Central memory CD8-positive, alpha-beta T cell (primary cell): ENCODE results near the gene MRGPRX3.
"Not testable (repeated sequence)": the region's sequence is repeated elsewhere in the genome, so short reads cannot be mapped to it uniquely, and the experiment has no call there.

Source experiments
- ATAC-seq: fragments of 150-1000 bp; cut with Tn5 transposase; replicated peaks from 2 replicates; pipeline ENCODE4 v1.10.0; 2022; ENCODE audit warnings: mild to moderate bottlenecking, moderate FRiP score, moderate number of reproducible peaks; ENCODE audit not compliant: poor library complexity, severe bottlenecking; ENCODE audit errors: extremely low read depth
- DNase-seq, 2 donors: peaks; one replicate each; pipeline ENCODE4 v3.0.0; 2021; ENCODE audit warnings: low spot score in 2 of 2
- H3K27ac Mint-ChIP-seq: one replicate; pipeline ENCODE4 v1.8.0; 2022; ENCODE audit warnings: low read depth, mild to moderate bottlenecking, moderate library complexity, mixed read lengths
- H3K27me3 Mint-ChIP-seq: one replicate; pipeline ENCODE4 v1.8.0; 2022; ENCODE audit warnings: mixed read lengths
- H3K36me3 Mint-ChIP-seq: one replicate; pipeline ENCODE4 v1.8.0; 2022; ENCODE audit warnings: mild to moderate bottlenecking, moderate library complexity, mixed read lengths; ENCODE audit not compliant: insufficient read depth
- H3K4me1 Mint-ChIP-seq: one replicate; pipeline ENCODE4 v1.8.0; 2022; ENCODE audit warnings: mixed read lengths
- H3K4me3 Mint-ChIP-seq: one replicate; pipeline ENCODE4 v1.8.0; 2022; ENCODE audit warnings: mild to moderate bottlenecking, moderate library complexity, mixed read lengths
- H3K9me3 Mint-ChIP-seq: one replicate; pipeline ENCODE4 v1.8.0; 2022; ENCODE audit warnings: mixed read lengths

Gene MRGPRX3

GRCh38 chr11:18121331-18121828 lies 11.0 kb upstream of the MRGPRX3 start:
- DNase-seq, H3K4me3 Mint-ChIP-seq, H3K9me3 Mint-ChIP-seq, H3K27ac Mint-ChIP-seq, H3K4me1 Mint-ChIP-seq, ATAC-seq, H3K36me3 Mint-ChIP-seq: not testable (repeated sequence)
- H3K27me3 Mint-ChIP-seq, result peaks cover 30% of the 10 kb centered on the region

DNA sequence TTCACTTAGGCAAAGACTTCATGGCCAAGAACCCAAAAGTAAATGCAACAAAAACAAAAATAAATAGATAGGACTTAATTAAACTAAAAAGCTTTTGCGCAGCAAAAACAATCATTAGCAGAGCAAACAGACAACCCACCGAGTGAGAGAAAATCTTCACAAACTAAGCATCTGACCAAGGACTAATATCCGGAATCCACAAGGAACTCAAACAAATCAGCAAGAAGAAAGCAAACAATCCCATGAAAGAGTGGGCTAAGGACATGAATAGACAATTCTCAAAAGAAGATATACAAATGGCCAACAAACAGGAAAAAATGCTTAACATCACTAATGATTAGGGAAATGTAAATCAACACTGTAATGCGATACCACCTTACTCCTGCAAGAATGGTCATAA lies 1.3 kb upstream of the MRGPRX3 start:
- H3K36me3 Mint-ChIP-seq, H3K4me1 Mint-ChIP-seq, ATAC-seq, H3K27ac Mint-ChIP-seq, H3K9me3 Mint-ChIP-seq, H3K4me3 Mint-ChIP-seq, DNase-seq: not testable (repeated sequence)
- peaks cover 64% of the 10 kb centered on the region for H3K27me3 Mint-ChIP-seq

DNA sequence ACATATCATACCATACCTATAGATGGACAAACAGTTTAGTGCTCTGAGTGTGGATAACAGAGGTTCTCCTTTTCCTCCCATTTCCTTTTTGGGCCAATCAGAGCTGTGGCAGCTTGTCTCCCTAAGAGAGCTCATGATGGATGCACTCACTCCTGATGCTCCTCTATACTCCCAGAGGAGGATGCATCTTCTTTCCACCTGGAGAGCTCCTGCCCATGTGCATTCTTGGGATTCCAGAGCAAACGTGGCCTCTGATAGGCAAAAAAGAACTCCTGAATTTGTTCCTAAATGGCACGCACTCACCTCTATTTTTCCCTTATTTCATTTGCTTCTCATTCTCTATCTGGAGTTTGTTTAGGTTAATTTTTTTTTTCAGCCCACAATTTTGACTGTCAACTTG lies 2.9 kb downstream of the MRGPRX3 start:
- no peak for DNase-seq
- Mint-ChIP-seq H3K4me3 (no peak overlapping the region), H3K9me3 (no peaks in the 10 kb centered on the region), H3K4me1 (no peaks in the 10 kb centered on the region), H3K36me3 (no peaks in the 10 kb centered on the region), H3K27ac (no peak overlapping the region), H3K27me3 (peaks cover 41% of the 10 kb centered on the region)
- ATAC-seq, result no peak

DNA sequence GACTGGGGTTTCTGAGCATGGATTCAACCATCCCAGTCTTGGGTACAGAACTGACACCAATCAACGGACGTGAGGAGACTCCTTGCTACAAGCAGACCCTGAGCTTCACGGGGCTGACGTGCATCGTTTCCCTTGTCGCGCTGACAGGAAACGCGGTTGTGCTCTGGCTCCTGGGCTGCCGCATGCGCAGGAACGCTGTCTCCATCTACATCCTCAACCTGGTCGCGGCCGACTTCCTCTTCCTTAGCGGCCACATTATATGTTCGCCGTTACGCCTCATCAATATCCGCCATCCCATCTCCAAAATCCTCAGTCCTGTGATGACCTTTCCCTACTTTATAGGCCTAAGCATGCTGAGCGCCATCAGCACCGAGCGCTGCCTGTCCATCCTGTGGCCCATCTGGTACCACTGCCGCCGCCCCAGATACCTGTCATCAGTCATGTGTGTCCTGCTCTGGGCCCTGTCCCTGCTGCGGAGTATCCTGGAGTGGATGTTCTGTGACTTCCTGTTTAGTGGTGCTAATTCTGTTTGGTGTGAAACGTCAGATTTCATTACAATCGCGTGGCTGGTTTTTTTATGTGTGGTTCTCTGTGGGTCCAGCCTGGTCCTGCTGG lies 4.9 kb downstream of the MRGPRX3 start:
- no peaks in the 10 kb centered on the region for H3K9me3 Mint-ChIP-seq
- no peaks in the 10 kb centered on the region for H3K4me1 Mint-ChIP-seq
- peaks cover 36% of the 10 kb centered on the region for H3K27me3 Mint-ChIP-seq
- ATAC-seq, result no peak
- DNase-seq, result no peak
- H3K4me3 Mint-ChIP-seq, result no peak overlapping the region
- H3K36me3 Mint-ChIP-seq, result no peaks in the 10 kb centered on the region
- no peak overlapping the region for H3K27ac Mint-ChIP-seq

DNA sequence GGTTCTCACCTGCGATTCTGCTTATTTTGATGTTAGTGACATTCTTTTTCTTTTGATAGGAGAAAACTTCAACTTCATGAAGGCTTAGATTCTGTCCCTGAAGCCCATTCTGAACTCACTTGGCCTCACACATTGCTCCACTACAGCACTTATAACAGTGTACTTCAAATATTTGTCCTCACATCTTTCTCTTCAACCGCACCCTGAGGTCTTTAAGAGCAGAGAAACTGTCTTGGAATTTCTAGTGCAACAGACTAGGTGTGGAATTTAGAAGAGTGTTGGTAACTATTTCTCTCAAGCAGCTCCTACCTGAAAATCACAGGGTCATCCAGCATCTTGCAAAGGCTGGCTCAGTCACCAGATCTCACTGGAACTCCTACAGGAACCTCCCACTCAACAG lies 7.8 kb downstream of the MRGPRX3 start:
- no peaks in the 10 kb centered on the region for H3K9me3 Mint-ChIP-seq
- H3K36me3 Mint-ChIP-seq, result no peaks in the 10 kb centered on the region
- DNase-seq (no peak), ATAC-seq (no peak)
- no peaks in the 10 kb centered on the region for H3K4me1 Mint-ChIP-seq
- peaks cover 58% of the 10 kb centered on the region for H3K27me3 Mint-ChIP-seq
- no peak overlapping the region for H3K27ac Mint-ChIP-seq
- H3K4me3 Mint-ChIP-seq, result no peak overlapping the region

GRCh38 chr11:18144243-18144642 lies 11.9 kb downstream of the MRGPRX3 start:
- ATAC-seq (no peak), DNase-seq (no peak)
- peaks cover 8% of the 10 kb centered on the region for H3K4me1 Mint-ChIP-seq
- H3K27ac Mint-ChIP-seq, result no peak overlapping the region
- H3K4me3 Mint-ChIP-seq, result no peak overlapping the region
- H3K9me3 Mint-ChIP-seq, result no peaks in the 10 kb centered on the region
- H3K27me3 Mint-ChIP-seq, result peaks cover 62% of the 10 kb centered on the region
- H3K36me3 Mint-ChIP-seq, result peaks cover 2% of the 10 kb centered on the region

GRCh38 chr11:18145025-18145424 lies 12.7 kb downstream of the MRGPRX3 start:
- Mint-ChIP-seq H3K9me3 (no peaks in the 10 kb centered on the region), H3K27ac (no peak overlapping the region), H3K4me1 (peaks cover 8% of the 10 kb centered on the region), H3K36me3 (peaks cover 2% of the 10 kb centered on the region), H3K4me3 (no peak overlapping the region), H3K27me3 (peaks cover 66% of the 10 kb centered on the region)
- DNase-seq (no peak), ATAC-seq (no peak)

DNA sequence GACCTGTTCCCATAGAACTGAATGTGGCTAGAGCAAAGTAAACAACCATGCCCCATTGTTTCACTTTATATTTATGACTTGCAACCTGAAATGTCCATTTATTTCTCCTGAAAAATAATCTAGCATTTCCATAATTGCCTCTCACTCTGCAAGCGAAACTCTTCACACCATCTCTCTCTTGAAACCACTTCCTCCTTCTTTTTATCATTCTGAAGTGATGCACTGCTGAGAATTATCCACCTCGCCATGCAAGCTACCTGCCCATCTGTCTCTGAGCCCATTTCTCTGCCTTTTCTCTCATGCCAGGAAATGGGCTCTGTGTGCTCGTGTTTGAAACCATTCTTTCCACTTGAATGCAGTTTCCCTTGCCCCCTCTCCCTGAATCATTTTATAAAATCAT lies 13.5 kb downstream of the MRGPRX3 start:
- Mint-ChIP-seq H3K4me3 (no peak overlapping the region), H3K27ac (no peak overlapping the region), H3K27me3 (peaks cover 73% of the 10 kb centered on the region), H3K9me3 (no peaks in the 10 kb centered on the region), H3K36me3 (peaks cover 2% of the 10 kb centered on the region), H3K4me1 (peaks cover 8% of the 10 kb centered on the region)
- ATAC-seq, result no peak
- DNase-seq, result no peak

GRCh38 chr11:18151581-18151980 lies 19.2 kb downstream of the MRGPRX3 start:
- no peak for DNase-seq
- H3K4me1 Mint-ChIP-seq, result no peaks in the 10 kb centered on the region
- peaks cover 2% of the 10 kb centered on the region for H3K36me3 Mint-ChIP-seq
- H3K9me3 Mint-ChIP-seq, result no peaks in the 10 kb centered on the region
- no peak overlapping the region for H3K27ac Mint-ChIP-seq
- no peak overlapping the region for H3K4me3 Mint-ChIP-seq
- ATAC-seq, result no peak
- H3K27me3 Mint-ChIP-seq, result peaks cover 70% of the 10 kb centered on the region

GRCh38 chr11:18168372-18168771 lies 36.0 kb downstream of the MRGPRX3 start:
- H3K4me3 Mint-ChIP-seq, result no peak overlapping the region
- H3K27me3 Mint-ChIP-seq, result peaks cover 47% of the 10 kb centered on the region
- no peaks in the 10 kb centered on the region for H3K9me3 Mint-ChIP-seq
- H3K27ac Mint-ChIP-seq, result no peak overlapping the region
- H3K4me1 Mint-ChIP-seq, result no peaks in the 10 kb centered on the region
- DNase-seq, result no peak
- ATAC-seq, result no peak
- H3K36me3 Mint-ChIP-seq, result no peaks in the 10 kb centered on the region

- DNase-seq, result no peak
- no peaks in the 10 kb centered on the region for H3K4me1 Mint-ChIP-seq
- H3K27ac Mint-ChIP-seq, result no peak overlapping the region
- ATAC-seq, result no peak
- H3K36me3 Mint-ChIP-seq, result no peaks in the 10 kb centered on the region
- no peaks in the 10 kb centered on the region for H3K9me3 Mint-ChIP-seq
- peaks cover 62% of the 10 kb centered on the region for H3K27me3 Mint-ChIP-seq
- H3K4me3 Mint-ChIP-seq, result no peak overlapping the region
Measured at GRCh38 chr11:18171377-18172000, 39.1 kb downstream of the MRGPRX3 start.

DNA sequence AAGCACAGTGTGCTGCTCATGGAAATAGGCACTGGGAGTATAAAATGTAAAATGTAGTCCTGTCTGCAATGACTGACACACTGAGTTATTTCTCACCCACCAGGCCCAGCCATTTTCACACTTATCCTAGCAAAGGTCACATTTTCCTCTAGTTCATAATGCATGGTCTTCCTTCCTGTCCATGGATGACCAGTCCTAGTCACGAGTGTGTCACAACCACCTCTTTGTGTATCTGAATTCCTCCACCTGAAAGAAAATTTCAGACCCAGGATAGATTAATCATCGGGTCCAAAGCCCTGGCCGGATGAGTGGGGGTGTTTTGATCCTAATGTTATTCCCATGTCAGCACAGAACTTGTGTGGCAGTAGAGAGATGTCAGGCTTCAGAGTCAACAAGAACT lies 40.3 kb downstream of the MRGPRX3 start, which contains the start of gene MRGPRX4:
TSS of gene MRGPRX4 (plus strand) at position 172 of the 400 bp plus-strand sequence. CDS start 420 bp downstream, outside the sequence.
- no peak within 1 kb of the TSS for H3K27ac Mint-ChIP-seq
- no peak within 1 kb of the TSS for H3K4me3 Mint-ChIP-seq
- H3K4me1 Mint-ChIP-seq, result no peaks in the 10 kb centered on the region
- H3K36me3 Mint-ChIP-seq, result no peaks in the 10 kb centered on the region
- DNase-seq (no peak), ATAC-seq (no peak)
- no peaks in the 10 kb centered on the region for H3K9me3 Mint-ChIP-seq
- peaks cover 64% of the 10 kb centered on the region for H3K27me3 Mint-ChIP-seq

DNA sequence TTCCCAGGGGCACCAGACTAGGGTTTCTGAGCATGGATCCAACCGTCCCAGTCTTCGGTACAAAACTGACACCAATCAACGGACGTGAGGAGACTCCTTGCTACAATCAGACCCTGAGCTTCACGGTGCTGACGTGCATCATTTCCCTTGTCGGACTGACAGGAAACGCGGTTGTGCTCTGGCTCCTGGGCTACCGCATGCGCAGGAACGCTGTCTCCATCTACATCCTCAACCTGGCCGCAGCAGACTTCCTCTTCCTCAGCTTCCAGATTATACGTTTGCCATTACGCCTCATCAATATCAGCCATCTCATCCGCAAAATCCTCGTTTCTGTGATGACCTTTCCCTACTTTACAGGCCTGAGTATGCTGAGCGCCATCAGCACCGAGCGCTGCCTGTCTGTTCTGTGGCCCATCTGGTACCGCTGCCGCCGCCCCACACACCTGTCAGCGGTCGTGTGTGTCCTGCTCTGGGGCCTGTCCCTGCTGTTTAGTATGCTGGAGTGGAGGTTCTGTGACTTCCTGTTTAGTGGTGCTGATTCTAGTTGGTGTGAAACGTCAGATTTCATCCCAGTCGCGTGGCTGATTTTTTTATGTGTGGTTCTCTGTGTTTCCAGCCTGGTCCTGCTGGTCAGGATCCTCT lies 41.0 kb downstream of the MRGPRX3 start:
- no peaks in the 10 kb centered on the region for H3K36me3 Mint-ChIP-seq

More for the DNA sequence above, 41.0 kb downstream of the MRGPRX3 start:
- H3K9me3 Mint-ChIP-seq, result no peaks in the 10 kb centered on the region
- peaks cover 71% of the 10 kb centered on the region for H3K27me3 Mint-ChIP-seq
- no peaks in the 10 kb centered on the region for H3K4me1 Mint-ChIP-seq
- H3K4me3 Mint-ChIP-seq, result no peak overlapping the region
- DNase-seq, result no peak
- no peak overlapping the region for H3K27ac Mint-ChIP-seq
- ATAC-seq, result no peak
